IPS-20b (cell line): ENCODE data around the gene ARAF.
"Not testable (repeated sequence)": the region's sequence is repeated elsewhere in the genome, so short reads cannot be mapped to it uniquely, and the experiment has no call there.

Experiments
- H3K27ac ChIP-seq: one replicate; pipeline ENCODE4 v1.5.1; 2013; ENCODE audit warnings: low read length
- H3K27me3 ChIP-seq: 2 replicates; pipeline ENCODE4 v1.6.1; 2013; ENCODE audit warnings: mild to moderate bottlenecking, low read length, inconsistent platforms; ENCODE audit not compliant: insufficient read depth
- H3K36me3 ChIP-seq: 2 replicates; pipeline ENCODE4 v1.6.1; 2013; ENCODE audit warnings: low read depth, mild to moderate bottlenecking, inconsistent platforms, low read length, moderate library complexity; ENCODE audit not compliant: insufficient read depth
- H3K4me1 ChIP-seq: 2 replicates; pipeline ENCODE4 v1.6.1; 2013; ENCODE audit warnings: mild to moderate bottlenecking, control low read depth, inconsistent platforms, low read length, moderate library complexity; ENCODE audit not compliant: insufficient read depth
- H3K4me3 ChIP-seq: 2 replicates; pipeline ENCODE4 v1.5.1; 2013; ENCODE audit warnings: mild to moderate bottlenecking, low read length, inconsistent platforms
- H3K9ac ChIP-seq: 2 replicates; pipeline ENCODE4 v1.6.1; 2013; ENCODE audit warnings: low read depth, mild to moderate bottlenecking, inconsistent platforms, low read length, moderate library complexity
- H3K9me3 ChIP-seq: 2 replicates; pipeline ENCODE4 v1.6.1; 2013; ENCODE audit warnings: mild to moderate bottlenecking, low read depth, low read length, inconsistent platforms; ENCODE audit not compliant: insufficient read depth

ARAF gene

GRCh38 chrX:47590984-47591383 is 30.0 kb downstream of the ARAF start:
- Histone ChIP-seq H3K9me3 (no peaks in the 10 kb centered on the region), H3K27me3 (no peaks in the 10 kb centered on the region), H3K4me1 (no peaks in the 10 kb centered on the region; the same call in 1 of the 2 replicates), H3K36me3 (no peaks in the 10 kb centered on the region), H3K9ac (no peak overlapping the region), H3K27ac (no peak overlapping the region), H3K4me3 (no peak overlapping the region)

DNA sequence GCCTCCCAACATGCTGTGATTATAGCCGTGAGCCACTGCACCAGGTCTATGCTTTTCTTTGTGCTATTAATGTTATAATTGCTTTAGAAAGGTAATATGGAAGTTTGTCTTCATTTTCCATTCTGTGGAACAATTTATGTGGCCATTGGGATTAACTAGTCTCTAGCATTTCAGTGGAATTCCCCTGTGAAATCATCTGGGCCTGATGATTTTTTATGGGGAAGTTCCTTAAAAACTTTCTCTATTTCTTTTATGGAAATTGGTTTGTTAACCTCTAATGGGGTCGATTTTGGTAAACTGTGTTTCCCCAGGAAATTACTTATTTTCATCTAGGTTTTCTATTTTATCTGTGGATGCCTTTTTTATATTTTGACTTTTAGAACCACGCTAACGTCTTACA is 32.5 kb downstream of the ARAF start:
- H3K27me3 ChIP-seq, result no peaks in the 10 kb centered on the region
- no peak overlapping the region for H3K4me3 ChIP-seq
- H3K27ac ChIP-seq, result no peak overlapping the region
- no peak overlapping the region for H3K9ac ChIP-seq
- no peaks in the 10 kb centered on the region for H3K4me1 ChIP-seq
- H3K9me3 ChIP-seq, result no peaks in the 10 kb centered on the region
- H3K36me3 ChIP-seq, result no peaks in the 10 kb centered on the region

- no peaks in the 10 kb centered on the region for H3K27me3 ChIP-seq
- H3K9ac ChIP-seq, result no peak overlapping the region
- H3K4me1 ChIP-seq, result no peaks in the 10 kb centered on the region
- no peaks in the 10 kb centered on the region for H3K9me3 ChIP-seq
- no peaks in the 10 kb centered on the region for H3K36me3 ChIP-seq
- H3K4me3 ChIP-seq, result no peak overlapping the region
- H3K27ac ChIP-seq, result no peak overlapping the region
Measured at GRCh38 chrX:47595716-47596251, 34.8 kb downstream of the ARAF start.

DNA sequence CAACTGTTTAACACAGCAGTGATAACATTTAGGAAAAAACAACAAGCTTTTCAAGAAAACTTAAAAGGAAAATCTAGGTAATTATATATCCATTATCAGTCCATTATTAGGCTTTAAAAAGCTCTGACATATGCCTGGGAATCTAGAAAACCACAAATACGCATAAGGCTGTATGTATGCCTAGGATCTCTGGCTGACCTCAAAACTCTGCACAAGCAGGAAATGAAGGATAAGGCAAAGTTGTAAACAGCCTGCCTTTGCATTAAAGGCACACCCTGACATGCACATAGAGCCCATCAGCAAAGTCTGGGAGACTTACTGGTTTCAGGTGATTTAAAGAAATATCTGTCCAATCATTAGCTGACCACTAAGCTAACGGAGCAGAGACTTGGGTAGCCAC is 35.3 kb downstream of the ARAF start:
- Histone ChIP-seq H3K4me1 (no peaks in the 10 kb centered on the region), H3K4me3 (no peak overlapping the region), H3K27me3 (no peaks in the 10 kb centered on the region), H3K36me3 (no peaks in the 10 kb centered on the region), H3K27ac (no peak overlapping the region), H3K9me3 (no peaks in the 10 kb centered on the region), H3K9ac (no peak overlapping the region)

GRCh38 chrX:47597222-47597621 is 36.2 kb downstream of the ARAF start:
- Histone ChIP-seq H3K9ac (no peak overlapping the region), H3K4me3 (no peak overlapping the region), H3K9me3 (no peaks in the 10 kb centered on the region), H3K27me3 (no peaks in the 10 kb centered on the region), H3K4me1 (no peaks in the 10 kb centered on the region), H3K27ac (no peak overlapping the region), H3K36me3 (no peaks in the 10 kb centered on the region)

DNA sequence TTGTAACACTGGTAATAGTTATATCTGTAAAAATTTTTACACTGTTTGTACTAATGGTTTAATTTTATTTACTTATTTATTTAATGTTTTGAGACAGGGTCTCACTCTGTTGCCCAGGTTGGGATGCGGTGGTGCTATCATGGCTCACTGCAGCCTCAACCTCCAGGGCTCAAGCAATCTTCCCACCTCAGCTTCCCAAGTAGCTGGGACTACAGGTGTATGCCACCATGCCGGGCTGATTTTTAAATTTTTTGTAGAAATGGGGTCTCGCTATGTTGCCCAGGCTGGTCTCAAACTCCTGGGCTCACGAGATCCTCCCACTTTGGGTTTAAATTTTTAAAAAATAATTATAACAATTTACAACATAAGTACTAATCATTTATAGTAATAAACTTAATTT is 42.1 kb downstream of the ARAF start:
- H3K9me3 ChIP-seq, H3K27ac ChIP-seq, H3K4me1 ChIP-seq, H3K9ac ChIP-seq, H3K4me3 ChIP-seq, H3K27me3 ChIP-seq, H3K36me3 ChIP-seq: not testable (repeated sequence)

GRCh38 chrX:47605024-47605423 is 44.0 kb downstream of the ARAF start:
- Histone ChIP-seq H3K27me3 (no peaks in the 10 kb centered on the region), H3K4me3 (no peak overlapping the region), H3K9me3 (no peaks in the 10 kb centered on the region), H3K9ac (no peak overlapping the region), H3K36me3 (no peaks in the 10 kb centered on the region), H3K27ac (no peak overlapping the region), H3K4me1 (peaks cover 3% of the 10 kb centered on the region; the same call in 1 of the 2 replicates)

- H3K27ac ChIP-seq, result no peak overlapping the region
- no peaks in the 10 kb centered on the region for H3K27me3 ChIP-seq
- peaks cover 3% of the 10 kb centered on the region; the same call in 1 of the 2 replicates for H3K4me1 ChIP-seq
- H3K9ac ChIP-seq, result no peak overlapping the region
- no peaks in the 10 kb centered on the region for H3K36me3 ChIP-seq
- H3K4me3 ChIP-seq, result no peak overlapping the region
- H3K9me3 ChIP-seq, result no peaks in the 10 kb centered on the region
Measured at GRCh38 chrX:47607091-47607490, 46.1 kb downstream of the ARAF start.

- Histone ChIP-seq H3K9ac (peak overlapping the region; percentile 64; the same call in 1 of the 2 replicates), H3K4me1 (peaks cover 3% of the 10 kb centered on the region; the same call in 1 of the 2 replicates), H3K27me3 (no peaks in the 10 kb centered on the region), H3K27ac (peak overlapping the region; percentile 77), H3K36me3 (no peaks in the 10 kb centered on the region), H3K4me3 (no peak overlapping the region), H3K9me3 (no peaks in the 10 kb centered on the region)
Measured at GRCh38 chrX:47608130-47608810, 47.3 kb downstream of the ARAF start.

DNA sequence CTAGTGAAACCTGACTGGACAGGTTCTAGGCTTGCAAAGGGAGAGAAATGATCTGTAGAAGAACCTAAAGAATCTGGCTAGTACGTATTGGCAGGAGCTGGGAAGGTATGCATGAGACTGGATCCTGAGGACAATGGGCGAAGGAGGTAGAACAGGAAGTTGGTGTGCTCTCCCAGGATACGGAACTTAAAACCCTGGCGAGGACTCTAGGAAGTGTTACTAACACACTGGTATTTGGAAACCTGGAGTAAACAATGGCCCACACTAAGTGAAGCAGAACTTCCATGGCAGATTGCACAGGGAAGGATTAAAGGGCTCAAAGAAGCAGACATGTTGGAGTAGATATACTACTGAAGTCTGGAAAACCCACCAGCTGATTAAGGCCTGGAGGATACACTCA is 49.5 kb downstream of the ARAF start:
- Histone ChIP-seq H3K36me3 (no peaks in the 10 kb centered on the region), H3K4me3 (no peak overlapping the region), H3K9ac (no peak overlapping the region), H3K27me3 (no peaks in the 10 kb centered on the region), H3K4me1 (peaks cover 3% of the 10 kb centered on the region; the same call in 1 of the 2 replicates), H3K9me3 (no peaks in the 10 kb centered on the region), H3K27ac (no peak overlapping the region)

- no peaks in the 10 kb centered on the region for H3K9me3 ChIP-seq
- no peak overlapping the region for H3K27ac ChIP-seq
- no peak overlapping the region for H3K9ac ChIP-seq
- no peak overlapping the region for H3K4me3 ChIP-seq
- no peaks in the 10 kb centered on the region for H3K27me3 ChIP-seq
- H3K4me1 ChIP-seq, result peaks cover 3% of the 10 kb centered on the region; the same call in 1 of the 2 replicates
- H3K36me3 ChIP-seq, result no peaks in the 10 kb centered on the region
Measured at GRCh38 chrX:47611489-47611888, 50.5 kb downstream of the ARAF start.

- H3K36me3 ChIP-seq, result no peaks in the 10 kb centered on the region
- H3K27ac ChIP-seq, result no peak overlapping the region
- no peaks in the 10 kb centered on the region for H3K9me3 ChIP-seq
- H3K9ac ChIP-seq, result no peak overlapping the region
- H3K4me3 ChIP-seq, result no peak overlapping the region
- H3K27me3 ChIP-seq, result no peaks in the 10 kb centered on the region
- peaks cover 3% of the 10 kb centered on the region; the same call in 1 of the 2 replicates for H3K4me1 ChIP-seq
Measured at GRCh38 chrX:47611926-47612325, 50.9 kb downstream of the ARAF start.
